DOHH2 (cell line): Measurements from ENCODE around the gene MATK.

Source experiments
- H3F3A ChIP-seq: fragments of 200-600 bp; sonication (generic), shearing (Covaris generic); 2 replicates; pipeline ENCODE4 v1.6.0; 2016; ENCODE audit warnings: antibody characterized with exemption, mild to moderate bottlenecking; ENCODE audit not compliant: control insufficient read depth, insufficient read depth
- H3K27ac ChIP-seq: fragments of 200-600 bp; sonication (generic); 2 replicates; pipeline ENCODE4 v1.5.1; 2014; ENCODE audit warnings: low read depth, mild to moderate bottlenecking, low read length, moderate library complexity
- H3K27me3 ChIP-seq: fragments of 200-600 bp; sonication (generic); 2 replicates; pipeline ENCODE4 v1.6.1; 2014; ENCODE audit warnings: mild to moderate bottlenecking, low read length, mixed read lengths; ENCODE audit not compliant: control insufficient read depth
- H3K36me3 ChIP-seq: fragments of 200-600 bp; sonication (generic); 2 replicates; pipeline ENCODE4 v1.6.1; 2014; ENCODE audit warnings: mild to moderate bottlenecking, low read length, moderate library complexity, mixed read lengths; ENCODE audit not compliant: control insufficient read depth
- H3K4me1 ChIP-seq: fragments of 200-600 bp; sonication (generic); 2 replicates; pipeline ENCODE4 v1.6.1; 2014; ENCODE audit warnings: mild to moderate bottlenecking, low read length, mixed read lengths; ENCODE audit not compliant: control insufficient read depth
- H3K4me2 ChIP-seq: fragments of 200-600 bp; sonication (generic); 2 replicates; pipeline ENCODE4 v1.6.0; 2014; ENCODE audit warnings: mild to moderate bottlenecking, low read length, moderate library complexity
- H3K4me3 ChIP-seq: fragments of 200-600 bp; sonication (generic); 2 replicates; pipeline ENCODE4 v1.5.1; 2014; ENCODE audit warnings: mild to moderate bottlenecking, low read length, mixed read lengths
- H3K79me2 ChIP-seq: fragments of 200-600 bp; sonication (generic); 2 replicates; pipeline ENCODE4 v1.6.1; 2014; ENCODE audit warnings: mild to moderate bottlenecking, low read length, mixed read lengths; ENCODE audit not compliant: control insufficient read depth
- H3K9me2 ChIP-seq: fragments of 200-600 bp; sonication (generic); replicated peaks from 2 replicates; pipeline ENCODE4 v1.6.1; 2014; ENCODE audit warnings: mild to moderate bottlenecking, low read length, mixed read lengths; ENCODE audit not compliant: control insufficient read depth
- H3K9me3 ChIP-seq: fragments of 200-600 bp; sonication (generic); 2 replicates; pipeline ENCODE4 v1.6.1; 2014; ENCODE audit warnings: antibody characterized with exemption, low read length, mixed read lengths; ENCODE audit not compliant: control insufficient read depth, insufficient read depth
- H4K20me1 ChIP-seq: fragments of 200-600 bp; sonication (generic); 2 replicates; pipeline ENCODE4 v1.6.0; 2014; ENCODE audit warnings: low read depth, mild to moderate bottlenecking, antibody characterized with exemption, low read length, moderate library complexity; ENCODE audit not compliant: control insufficient read depth, insufficient read depth
- EZH2phosphoT487 ChIP-seq: fragments of 200-600 bp; sonication (generic); IDR thresholded peaks from 2 replicates; pipeline ENCODE4 v1.6.1; 2017; ENCODE audit warnings: borderline replicate concordance, mild to moderate bottlenecking, antibody characterized with exemption, low read length, moderate library complexity, mixed read lengths
- TF ChIP-seq, protein P1 (sequence below): fragments of 200-600 bp; sonication (generic); IDR thresholded peaks from one replicate; pipeline ENCODE4 v1.5.1; 2014; ENCODE audit warnings: antibody characterized with exemption, mild to moderate bottlenecking, low read depth, low read length; ENCODE audit not compliant: poor library complexity, severe bottlenecking

The MATK gene

DNA sequence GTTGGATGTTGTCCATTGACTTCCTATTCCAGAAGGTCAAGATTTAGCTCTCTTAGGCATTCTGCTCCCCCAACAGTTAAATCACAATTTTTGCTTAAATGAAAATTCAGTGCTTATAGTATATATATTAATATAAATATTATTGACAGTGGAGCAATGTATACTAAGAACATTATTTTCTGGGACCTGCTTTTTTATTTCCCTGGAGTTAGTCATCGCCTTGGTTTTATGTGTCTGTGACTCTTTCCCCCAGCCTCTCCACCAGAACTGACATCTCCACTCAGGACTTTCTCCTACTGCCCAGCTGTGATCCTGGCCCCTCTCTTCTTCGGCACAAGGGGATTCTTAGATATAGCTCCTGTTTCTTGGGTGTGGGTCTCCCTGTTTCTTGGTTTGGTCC, 10.2 kb upstream of the MATK start:
- no peaks in the 10 kb centered on the region for H3K9me3 ChIP-seq
- H3K79me2 ChIP-seq: no peaks in the 10 kb centered on the region
- no peaks in the 10 kb centered on the region for H3K4me1 ChIP-seq
- H3K36me3 ChIP-seq: no peaks in the 10 kb centered on the region
- peaks cover 4% of the 10 kb centered on the region for H3K27me3 ChIP-seq
- no peaks in the 10 kb centered on the region for H3K9me2 ChIP-seq
- H4K20me1 ChIP-seq: no peaks in the 10 kb centered on the region
- TF ChIP-seq, protein P1, sequence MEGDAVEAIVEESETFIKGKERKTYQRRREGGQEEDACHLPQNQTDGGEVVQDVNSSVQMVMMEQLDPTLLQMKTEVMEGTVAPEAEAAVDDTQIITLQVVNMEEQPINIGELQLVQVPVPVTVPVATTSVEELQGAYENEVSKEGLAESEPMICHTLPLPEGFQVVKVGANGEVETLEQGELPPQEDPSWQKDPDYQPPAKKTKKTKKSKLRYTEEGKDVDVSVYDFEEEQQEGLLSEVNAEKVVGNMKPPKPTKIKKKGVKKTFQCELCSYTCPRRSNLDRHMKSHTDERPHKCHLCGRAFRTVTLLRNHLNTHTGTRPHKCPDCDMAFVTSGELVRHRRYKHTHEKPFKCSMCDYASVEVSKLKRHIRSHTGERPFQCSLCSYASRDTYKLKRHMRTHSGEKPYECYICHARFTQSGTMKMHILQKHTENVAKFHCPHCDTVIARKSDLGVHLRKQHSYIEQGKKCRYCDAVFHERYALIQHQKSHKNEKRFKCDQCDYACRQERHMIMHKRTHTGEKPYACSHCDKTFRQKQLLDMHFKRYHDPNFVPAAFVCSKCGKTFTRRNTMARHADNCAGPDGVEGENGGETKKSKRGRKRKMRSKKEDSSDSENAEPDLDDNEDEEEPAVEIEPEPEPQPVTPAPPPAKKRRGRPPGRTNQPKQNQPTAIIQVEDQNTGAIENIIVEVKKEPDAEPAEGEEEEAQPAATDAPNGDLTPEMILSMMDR: no peak
- no peak for TF ChIP-seq EZH2phosphoT487
- no peak overlapping the region for H3K4me2 ChIP-seq
- no peak overlapping the region for H3K4me3 ChIP-seq
- H3K27ac ChIP-seq: no peak overlapping the region
- H3F3A ChIP-seq: no peaks in the 10 kb centered on the region

DNA sequence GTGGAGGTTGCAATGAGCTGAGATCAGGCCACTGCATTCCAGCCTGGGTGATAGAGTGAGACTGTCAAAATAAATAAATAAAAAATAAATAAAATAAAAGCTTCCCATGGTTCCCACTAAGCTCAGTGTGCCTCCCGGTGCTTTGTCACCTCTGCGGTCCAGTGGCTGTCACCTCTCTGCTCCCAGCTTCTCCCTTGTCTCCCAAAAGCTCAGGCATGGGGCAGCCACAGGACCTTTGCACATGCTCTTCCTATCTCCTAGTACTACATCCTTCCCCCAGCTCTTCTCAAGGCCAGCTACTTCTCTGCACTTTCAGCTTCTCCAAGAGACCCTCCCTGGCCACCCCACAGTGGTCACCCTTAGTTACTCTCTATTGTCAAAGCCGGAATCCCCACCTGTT, 7.6 kb upstream of the MATK start:
- TF ChIP-seq, protein P1: no peak
- TF ChIP-seq EZH2phosphoT487: no peak
- no peaks in the 10 kb centered on the region for H3K36me3 ChIP-seq
- no peak overlapping the region for H3K4me3 ChIP-seq
- no peaks in the 10 kb centered on the region for H3K27me3 ChIP-seq
- no peaks in the 10 kb centered on the region for H4K20me1 ChIP-seq
- no peak overlapping the region for H3K4me2 ChIP-seq
- no peak overlapping the region for H3K27ac ChIP-seq
- H3K4me1 ChIP-seq: no peaks in the 10 kb centered on the region
- no peaks in the 10 kb centered on the region for H3F3A ChIP-seq
- H3K9me3 ChIP-seq: no peaks in the 10 kb centered on the region
- no peaks in the 10 kb centered on the region for H3K9me2 ChIP-seq
- no peaks in the 10 kb centered on the region for H3K79me2 ChIP-seq

DNA sequence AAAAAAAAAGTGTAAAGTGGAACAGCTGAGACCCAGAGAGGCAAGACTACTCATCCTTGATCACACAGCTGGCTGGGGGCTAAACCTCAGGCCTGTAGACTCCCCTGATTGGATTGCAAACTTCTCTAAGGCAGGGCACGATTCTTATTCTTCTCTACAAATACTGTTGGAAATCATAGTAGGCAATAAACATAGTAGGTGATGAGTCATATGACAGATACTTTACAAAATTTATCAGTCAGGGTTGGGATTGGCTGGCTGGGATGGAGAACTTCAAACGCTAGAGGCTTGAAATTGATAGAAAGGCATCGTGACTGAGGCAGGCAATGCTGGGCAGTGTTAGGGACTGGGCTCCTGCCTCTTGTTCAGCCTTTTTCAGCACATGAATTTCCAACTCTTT, 5.9 kb upstream of the MATK start:
- H4K20me1 ChIP-seq: no peaks in the 10 kb centered on the region
- H3K4me2 ChIP-seq: no peak overlapping the region
- H3K9me3 ChIP-seq: no peaks in the 10 kb centered on the region
- no peaks in the 10 kb centered on the region for H3K4me1 ChIP-seq
- H3K4me3 ChIP-seq: no peak overlapping the region
- no peaks in the 10 kb centered on the region for H3K27me3 ChIP-seq
- no peaks in the 10 kb centered on the region for H3K9me2 ChIP-seq
- TF ChIP-seq, protein P1: no peak
- no peak for TF ChIP-seq EZH2phosphoT487
- H3K36me3 ChIP-seq: no peaks in the 10 kb centered on the region
- H3K27ac ChIP-seq: no peak overlapping the region
- H3K79me2 ChIP-seq: no peaks in the 10 kb centered on the region
- no peaks in the 10 kb centered on the region for H3F3A ChIP-seq

DNA sequence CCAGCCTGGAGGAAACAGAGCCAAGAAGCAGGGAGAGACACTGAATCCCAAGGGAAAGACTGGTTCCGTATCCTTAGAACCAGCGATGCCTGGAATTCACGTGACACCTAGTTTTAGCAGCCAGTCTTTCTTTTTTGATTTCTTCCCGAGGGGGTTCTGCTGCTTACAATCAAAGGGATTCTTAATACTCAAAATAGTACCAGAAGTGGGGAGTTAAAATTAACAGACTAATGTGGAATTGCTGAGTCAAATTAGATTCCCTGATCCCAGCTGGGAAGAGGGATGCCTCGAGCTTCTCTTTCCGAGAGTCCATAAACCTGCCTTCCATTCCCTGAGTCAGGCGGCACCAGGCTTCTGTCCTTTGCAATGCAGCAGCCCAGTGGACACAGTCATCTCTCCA, 4.8 kb upstream of the MATK start:
- Histone ChIP-seq H3K27ac (no peak overlapping the region), H3K9me2 (no peaks in the 10 kb centered on the region), H3K27me3 (no peaks in the 10 kb centered on the region), H3K79me2 (no peaks in the 10 kb centered on the region), H3K4me1 (no peaks in the 10 kb centered on the region), H3F3A (no peaks in the 10 kb centered on the region), H4K20me1 (no peaks in the 10 kb centered on the region), H3K36me3 (no peaks in the 10 kb centered on the region), H3K9me3 (no peaks in the 10 kb centered on the region), H3K4me3 (no peak overlapping the region), H3K4me2 (no peak overlapping the region)
- no peak for TF ChIP-seq EZH2phosphoT487
- TF ChIP-seq, protein P1: no peak
